GM21737 (cell line): ENCODE data around the gene CAMSAP1.

Experiments used
- ATAC-seq: cut with Tn5 transposase; IDR thresholded peaks from one replicate; pipeline ENCODE4 v1.9.1; 2021; ENCODE audit warnings: mild to moderate bottlenecking, moderate library complexity; ENCODE audit not compliant: unreplicated experiment

Gene CAMSAP1

GRCh38 chr9:135840107-135840506 lies 67.2 kb downstream of the CAMSAP1 start:
- no peak for ATAC-seq

GRCh38 chr9:135839516-135839915 lies 67.8 kb downstream of the CAMSAP1 start:
- no peak for ATAC-seq

GRCh38 chr9:135835131-135835530 lies 72.2 kb downstream of the CAMSAP1 start:
- no peak for ATAC-seq

- no peak for ATAC-seq
These were observed 73.5 kb downstream of the CAMSAP1 start for GRCh38 chr9:135833864-135834263.

- no peak for ATAC-seq
These were observed 76.8 kb downstream of the CAMSAP1 start for GRCh38 chr9:135830496-135830895.

GRCh38 chr9:135828656-135829055 lies 78.7 kb downstream of the CAMSAP1 start:
- ATAC-seq = no peak

GRCh38 chr9:135827866-135828580 lies 79.3 kb downstream of the CAMSAP1 start:
- no peak for ATAC-seq

GRCh38 chr9:135827301-135827700 lies 80.0 kb downstream of the CAMSAP1 start:
- no peak for ATAC-seq

- ATAC-seq = no peak
These were observed 81.2 kb downstream of the CAMSAP1 start for GRCh38 chr9:135826188-135826545.

GRCh38 chr9:135825435-135826187 lies 81.7 kb downstream of the CAMSAP1 start:
- no peak for ATAC-seq

GRCh38 chr9:135823036-135823435 lies 84.3 kb downstream of the CAMSAP1 start:
- ATAC-seq = no peak

GRCh38 chr9:135822374-135822755 lies 85.0 kb downstream of the CAMSAP1 start:
- no peak for ATAC-seq

GRCh38 chr9:135821733-135822373 lies 85.5 kb downstream of the CAMSAP1 start:
- no peak for ATAC-seq

- no peak for ATAC-seq
These were observed 86.2 kb downstream of the CAMSAP1 start for GRCh38 chr9:135821116-135821515.

GRCh38 chr9:135820661-135821060 lies 86.7 kb downstream of the CAMSAP1 start:
- no peak for ATAC-seq

- no peak for ATAC-seq
These were observed 87.4 kb downstream of the CAMSAP1 start for GRCh38 chr9:135819905-135820304.

GRCh38 chr9:135818718-135819475 lies 88.4 kb downstream of the CAMSAP1 start:
- ATAC-seq = no peak

- no peak for ATAC-seq
These were observed 89.2 kb downstream of the CAMSAP1 start for GRCh38 chr9:135817951-135818717.

- no peak for ATAC-seq
These were observed 90.7 kb downstream of the CAMSAP1 start for GRCh38 chr9:135816651-135816970.

GRCh38 chr9:135815830-135816650 lies 91.3 kb downstream of the CAMSAP1 start:
- ATAC-seq = no peak
